ENCODE measurements around the gene PROC.

PROC gene

DNA sequence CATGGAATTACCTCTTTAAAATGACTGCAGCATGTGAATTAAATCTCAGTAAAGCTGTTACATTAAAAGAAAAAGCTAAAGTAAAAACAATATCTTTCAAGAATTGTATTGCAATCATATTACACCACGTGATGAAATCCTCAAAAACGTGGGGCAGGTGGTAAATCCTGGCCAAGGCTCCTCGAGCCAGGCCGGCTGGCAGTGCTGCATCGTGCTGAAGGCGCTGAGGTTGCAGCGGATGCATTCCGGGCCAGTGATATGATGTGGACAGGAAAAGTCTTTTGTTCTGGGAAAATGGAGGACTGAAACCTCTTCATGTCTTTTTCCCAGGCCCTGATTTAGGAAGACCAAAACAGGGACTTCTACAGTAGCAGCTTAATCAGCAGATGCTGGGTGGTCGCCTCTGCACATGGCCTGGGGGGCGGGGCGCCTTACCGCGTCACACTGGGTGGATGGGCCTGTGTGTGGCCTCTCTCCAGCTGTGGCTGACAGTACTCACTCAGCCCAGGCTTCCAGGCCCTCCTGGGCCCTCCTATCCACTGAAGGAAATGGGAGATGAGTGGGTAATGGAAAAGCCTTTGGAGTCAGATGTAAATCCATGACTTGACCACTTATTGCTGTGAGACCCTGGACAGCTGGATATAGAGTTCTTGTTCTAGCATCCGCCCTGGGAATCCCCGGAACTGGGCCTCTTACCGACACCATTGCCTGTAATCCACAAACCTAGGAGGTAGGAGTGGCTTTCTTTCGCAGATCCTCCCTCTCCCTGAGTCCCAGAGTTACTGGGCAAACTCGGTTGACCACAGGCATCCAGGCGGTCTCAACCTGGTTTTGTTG, 45.1 kb downstream of the PROC start:
- no peak for DNase-seq

GRCh38 chr2:127464470-127465257, 46.4 kb downstream of the PROC start:
- no peak for DNase-seq

GRCh38 chr2:127465258-127465657, 47.0 kb downstream of the PROC start:
- no peak for DNase-seq

DNA sequence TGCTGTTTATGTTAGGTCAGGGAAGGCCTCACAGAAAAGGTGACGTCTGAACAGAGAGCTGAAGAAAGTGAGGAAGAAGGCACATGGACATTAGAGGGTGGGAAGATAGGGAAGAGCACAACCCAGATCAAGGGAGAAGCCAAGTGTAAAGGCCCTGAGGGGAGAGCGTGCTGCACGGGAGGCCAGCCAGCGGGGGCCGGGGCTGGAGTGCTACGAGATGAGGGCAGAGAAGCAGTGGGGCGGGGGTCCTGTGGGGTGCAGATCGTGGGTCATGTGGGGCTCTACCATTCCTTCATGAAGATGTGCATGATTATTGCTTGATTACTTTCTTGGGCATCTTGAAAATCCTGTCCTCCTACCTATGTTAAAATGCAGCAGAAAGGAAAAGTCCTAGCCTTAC, 50.8 kb downstream of the PROC start:
- DNase-seq = no peak

GRCh38 chr2:127469974-127470373, 51.7 kb downstream of the PROC start:
- DNase-seq = no peak

DNA sequence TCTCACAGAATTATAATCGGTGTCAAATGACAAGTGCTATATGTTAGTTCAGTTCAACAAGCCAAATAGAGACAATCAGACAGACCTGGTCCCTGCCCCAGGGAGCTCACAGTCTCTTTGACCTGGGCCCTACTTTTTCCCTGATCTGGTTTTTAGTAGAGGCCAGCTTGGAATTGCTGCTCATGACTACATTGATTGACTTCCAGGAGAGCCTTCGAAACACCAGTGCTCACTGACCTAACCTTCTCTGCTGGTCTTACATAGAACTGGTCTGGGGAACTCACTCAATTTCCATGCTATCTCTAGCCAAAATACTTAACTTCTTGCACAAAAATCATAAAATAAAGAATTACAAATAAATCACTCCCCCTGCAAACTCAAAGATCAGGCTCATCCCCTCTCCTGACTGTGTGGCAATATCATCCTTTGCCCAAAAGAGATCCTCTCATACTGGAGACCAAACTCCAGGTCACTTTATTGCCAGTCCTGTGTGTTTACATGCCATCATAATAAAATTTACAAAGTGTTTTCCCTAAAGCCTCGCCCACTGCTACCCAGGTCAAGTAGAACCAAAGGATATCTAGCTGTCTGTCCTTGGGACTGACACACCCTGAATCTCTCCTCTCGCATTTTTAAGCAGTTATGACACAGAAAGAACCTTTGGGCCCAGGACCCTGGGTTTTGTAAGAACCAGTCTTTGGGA, 53.2 kb downstream of the PROC start:
- no peak for DNase-seq

DNA sequence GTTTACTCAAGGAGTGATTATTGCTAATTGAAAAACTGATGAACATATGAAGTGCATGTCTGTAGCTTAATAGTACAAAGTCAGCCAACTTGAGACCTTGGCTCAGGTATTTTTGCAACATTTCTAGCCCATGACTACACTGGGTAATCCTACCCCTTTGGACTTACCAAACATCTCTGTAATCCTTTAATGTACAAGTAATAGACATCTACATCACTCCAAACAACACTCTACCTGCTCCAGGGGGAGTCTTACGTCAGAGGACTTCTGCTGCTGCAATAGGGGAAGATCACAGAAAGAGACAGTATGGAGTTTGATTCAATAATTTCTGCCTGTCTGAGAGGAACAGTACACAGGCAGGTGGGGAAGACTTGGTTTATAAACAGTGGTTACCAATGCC, 54.0 kb downstream of the PROC start:
- no peak for DNase-seq

DNA sequence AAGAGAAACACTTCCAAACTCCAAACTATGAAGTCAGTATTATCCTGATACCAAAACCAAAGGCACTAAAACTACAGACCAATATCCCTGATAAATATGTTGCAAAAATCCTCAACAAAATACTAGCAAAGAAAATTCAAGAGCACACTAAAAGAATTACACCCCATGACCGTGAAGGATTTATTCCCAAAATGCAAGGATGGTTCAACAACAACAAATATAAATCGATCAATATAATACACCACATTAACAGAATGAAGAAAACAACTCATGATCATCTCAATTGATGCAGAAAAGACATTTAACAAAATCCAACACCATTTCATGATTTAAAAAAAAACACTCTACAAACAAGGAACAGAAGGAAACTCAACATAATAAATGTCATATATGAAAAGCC, 57.6 kb downstream of the PROC start:
- DNase-seq = no peak

Measured in stimulated activated CD4-positive, alpha-beta T cell treated with anti-CD3 and anti-CD28 coated beads, Interleukin-1b, Interleukin-23, amount 100 ng/mL, for 48 hours (primary cell).